Muscle layer of duodenum (tissue), 2 donors: ENCODE measurements around the gene DDX49.

Source experiments
- H3K27ac ChIP-seq: one replicate; pipeline ENCODE4 v1.7.0; 2013; ENCODE audit warnings: mild to moderate bottlenecking, low read length
- H3K27me3 ChIP-seq: one replicate; pipeline ENCODE4 v1.7.0; 2013; ENCODE audit warnings: low read depth, mild to moderate bottlenecking, control low read depth, low read length
- H3K36me3 ChIP-seq, 2 donors: one replicate each; pipeline ENCODE4 v1.7.0; 2013; ENCODE audit warnings: low read length in 2 of 2, control low read depth in 1 of 2, mild to moderate bottlenecking in 1 of 2; ENCODE audit not compliant: insufficient read depth in 2 of 2, control insufficient read depth in 1 of 2
- H3K4me1 ChIP-seq, 2 donors: one replicate each; pipeline ENCODE4 v1.7.0; 2013; ENCODE audit warnings: low read length in 2 of 2, mild to moderate bottlenecking in 2 of 2, control low read depth in 1 of 2, moderate library complexity in 1 of 2; ENCODE audit not compliant: insufficient read depth in 2 of 2, control insufficient read depth in 1 of 2
- H3K4me3 ChIP-seq, 2 donors: one replicate each; pipeline ENCODE4 v1.7.0; 2013; ENCODE audit warnings: low read length in 2 of 2, low read depth in 1 of 2, mild to moderate bottlenecking in 1 of 2
- H3K9me3 ChIP-seq, 2 donors: one replicate each; pipeline ENCODE4 v1.7.0; 2013; ENCODE audit warnings: low read length in 2 of 2, control low read depth in 1 of 2, mild to moderate bottlenecking in 1 of 2; ENCODE audit not compliant: control insufficient read depth in 1 of 2
- donor health status: healthy.

The DDX49 gene

GRCh38 chr19:18939922-18940768 is 20.6 kb downstream of the DDX49 start:
- Histone ChIP-seq H3K36me3 (no peaks in the 10 kb centered on the region), H3K9me3 (no peaks in the 10 kb centered on the region), H3K27ac (no peak overlapping the region), H3K4me1 (peaks cover 0 to 6% of the 10 kb centered on the region in 2 donors), H3K27me3 (no peaks in the 10 kb centered on the region), H3K4me3 (peak overlapping the region; percentile 62 to 68)

DNA sequence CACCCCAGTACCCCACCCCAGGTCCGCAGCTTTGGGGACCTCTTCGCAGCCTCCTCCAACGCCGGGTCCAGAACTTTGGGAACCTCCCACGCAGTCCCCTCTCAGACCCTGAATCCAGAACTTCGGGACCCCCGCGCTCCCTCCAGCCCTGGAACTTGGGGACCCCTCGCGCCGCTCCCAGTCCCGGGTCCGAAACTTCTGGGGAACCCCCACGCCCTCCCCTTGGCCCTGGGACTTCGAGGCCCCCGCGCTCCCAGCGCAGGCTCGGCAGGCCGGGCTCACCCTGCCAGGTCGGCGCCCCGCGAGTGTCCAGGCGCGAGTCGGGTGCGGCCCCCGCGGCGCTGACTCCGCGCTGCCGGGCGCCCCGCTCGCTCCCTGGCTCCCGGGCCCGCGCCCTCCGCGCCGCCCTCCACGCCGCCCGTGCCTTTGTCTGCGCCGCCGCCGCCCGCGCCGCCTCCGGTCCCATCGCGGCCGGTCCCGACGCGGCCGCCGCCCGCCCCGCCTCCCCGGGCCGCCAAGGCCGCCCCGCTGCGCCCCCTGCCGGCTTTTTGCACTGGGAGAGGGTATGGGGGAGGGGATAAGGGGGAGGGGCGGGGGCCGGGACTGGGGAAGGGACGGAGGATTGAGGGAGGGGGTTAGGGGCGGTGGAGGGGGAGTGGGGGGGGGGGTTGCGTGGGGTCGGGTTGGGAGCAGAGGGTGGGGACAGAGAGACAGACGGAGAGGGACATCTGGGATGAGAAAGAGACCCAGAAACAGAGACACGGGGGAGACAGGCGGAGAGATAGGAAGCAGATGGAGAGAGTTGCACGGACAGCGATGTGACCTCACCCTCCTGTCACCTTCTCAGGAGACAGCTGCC is 21.5 kb downstream of the DDX49 start, which contains the start of gene HOMER3:
HOMER3 (minus strand) TSS at position 449 of the 859 bp plus-strand sequence. CDS start 2,235 bp downstream, outside the sequence.
- Histone ChIP-seq H3K36me3 (no peaks in the 10 kb centered on the region), H3K27me3 (no peaks in the 10 kb centered on the region), H3K4me3 (peak within 1 kb of the TSS; percentile 62 to 68), H3K4me1 (peaks cover 0 to 6% of the 10 kb centered on the region in 2 donors), H3K27ac (no peak within 1 kb of the TSS), H3K9me3 (no peaks in the 10 kb centered on the region)

- Histone ChIP-seq H3K4me1 (peaks cover 0 to 6% of the 10 kb centered on the region in 2 donors), H3K27me3 (no peaks in the 10 kb centered on the region), H3K9me3 (no peaks in the 10 kb centered on the region), H3K36me3 (no peaks in the 10 kb centered on the region), H3K4me3 (peak overlapping the region in 1 of 2 donors; percentile 33), H3K27ac (no peak overlapping the region)
Observed at GRCh38 chr19:18941628-18942354, 22.3 kb downstream of the DDX49 start.

DNA sequence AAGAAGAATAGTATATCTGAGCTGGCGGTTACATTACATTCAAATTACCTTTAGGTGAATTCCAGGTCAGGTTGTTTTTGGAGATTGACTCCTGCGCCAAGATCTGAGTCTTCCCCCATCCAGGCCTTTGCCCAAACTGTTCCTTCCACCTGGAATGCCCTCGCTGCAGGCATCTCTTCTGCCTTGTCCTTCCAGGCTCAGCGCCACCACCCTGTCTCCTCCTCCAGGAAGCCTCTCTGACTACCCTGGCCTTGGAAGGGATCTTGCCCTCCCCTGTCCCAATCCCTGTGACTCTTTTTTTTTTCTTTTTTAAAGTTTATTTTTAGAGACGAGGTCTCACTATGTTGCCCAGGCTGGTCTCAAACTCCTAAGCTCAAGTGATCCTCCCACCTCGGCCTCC is 23.2 kb downstream of the DDX49 start:
- H3K27me3 ChIP-seq, result no peaks in the 10 kb centered on the region
- peaks cover 0 to 6% of the 10 kb centered on the region in 2 donors for H3K4me1 ChIP-seq
- H3K9me3 ChIP-seq, result no peaks in the 10 kb centered on the region
- no peak overlapping the region for H3K4me3 ChIP-seq
- H3K36me3 ChIP-seq, result no peaks in the 10 kb centered on the region
- H3K27ac ChIP-seq, result no peak overlapping the region

GRCh38 chr19:18943465-18943864 is 23.9 kb downstream of the DDX49 start:
- Histone ChIP-seq H3K4me3 (no peak overlapping the region), H3K36me3 (no peaks in the 10 kb centered on the region), H3K27ac (no peak overlapping the region), H3K4me1 (peaks cover 0 to 6% of the 10 kb centered on the region in 2 donors), H3K9me3 (no peaks in the 10 kb centered on the region), H3K27me3 (no peaks in the 10 kb centered on the region)

- no peaks in the 10 kb centered on the region for H3K36me3 ChIP-seq
- H3K27ac ChIP-seq, result no peak overlapping the region
- no peak overlapping the region for H3K4me3 ChIP-seq
- H3K4me1 ChIP-seq, result no peaks in the 10 kb centered on the region
- no peaks in the 10 kb centered on the region for H3K27me3 ChIP-seq
- no peaks in the 10 kb centered on the region for H3K9me3 ChIP-seq
Observed at GRCh38 chr19:18945297-18945696, 25.8 kb downstream of the DDX49 start.

DNA sequence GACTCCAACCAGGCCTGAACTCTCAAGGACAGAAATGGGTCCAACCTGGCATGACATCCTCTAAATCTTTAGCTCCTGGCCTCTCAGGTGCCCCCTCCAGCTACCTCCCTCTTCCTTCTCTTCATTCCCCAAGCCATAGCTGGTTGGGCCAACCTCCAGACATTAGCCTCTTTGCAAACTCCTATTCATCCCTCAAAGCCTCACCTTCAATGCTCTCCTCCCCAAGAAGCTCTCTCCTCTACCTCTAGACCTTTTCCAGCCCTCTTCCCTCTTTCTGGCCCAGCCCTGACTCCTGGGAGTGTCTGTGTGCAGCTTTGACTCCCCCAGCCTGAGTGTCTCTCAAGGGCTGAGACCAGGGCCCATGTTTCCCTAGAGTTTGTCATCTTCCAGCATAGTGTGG is 26.8 kb downstream of the DDX49 start:
- Histone ChIP-seq H3K4me1 (no peaks in the 10 kb centered on the region), H3K27me3 (no peaks in the 10 kb centered on the region), H3K36me3 (no peaks in the 10 kb centered on the region), H3K9me3 (no peaks in the 10 kb centered on the region), H3K27ac (no peak overlapping the region), H3K4me3 (no peak overlapping the region)

- Histone ChIP-seq H3K27ac (no peak overlapping the region), H3K4me3 (no peak overlapping the region), H3K27me3 (no peaks in the 10 kb centered on the region), H3K4me1 (no peaks in the 10 kb centered on the region), H3K9me3 (no peaks in the 10 kb centered on the region), H3K36me3 (no peaks in the 10 kb centered on the region)
Observed at GRCh38 chr19:18946918-18947317, 27.4 kb downstream of the DDX49 start.

GRCh38 chr19:18948075-18948975 is 28.8 kb downstream of the DDX49 start:
- Histone ChIP-seq H3K4me3 (no peak overlapping the region), H3K27ac (no peak overlapping the region), H3K9me3 (no peaks in the 10 kb centered on the region), H3K4me1 (no peaks in the 10 kb centered on the region), H3K36me3 (no peaks in the 10 kb centered on the region), H3K27me3 (no peaks in the 10 kb centered on the region)

- Histone ChIP-seq H3K27ac (no peak overlapping the region), H3K4me1 (no peaks in the 10 kb centered on the region), H3K9me3 (no peaks in the 10 kb centered on the region), H3K27me3 (no peaks in the 10 kb centered on the region), H3K36me3 (no peaks in the 10 kb centered on the region), H3K4me3 (no peak overlapping the region)
Observed at GRCh38 chr19:18948976-18949356, 29.5 kb downstream of the DDX49 start.
